Measurements from ENCODE around the gene DNAJC21. TPM values are rescaled to one million over a fixed set of nuclear protein-coding genes. Genes with fewer than 3 reads are reported as not detected.

DNAJC21 gene
- 27.0 to 29.5 TPM (median 28.0 TPM) in 5 replicates for total RNA-seq (2022; extraction: Qiagen RNA extraction)

GRCh38 chr5:34929134-34929719 is at the start of gene DNAJC21:
DNAJC21 (plus strand) TSS chr5:34929559; CDS start chr5:34929820, 261 bp downstream.

DNA sequence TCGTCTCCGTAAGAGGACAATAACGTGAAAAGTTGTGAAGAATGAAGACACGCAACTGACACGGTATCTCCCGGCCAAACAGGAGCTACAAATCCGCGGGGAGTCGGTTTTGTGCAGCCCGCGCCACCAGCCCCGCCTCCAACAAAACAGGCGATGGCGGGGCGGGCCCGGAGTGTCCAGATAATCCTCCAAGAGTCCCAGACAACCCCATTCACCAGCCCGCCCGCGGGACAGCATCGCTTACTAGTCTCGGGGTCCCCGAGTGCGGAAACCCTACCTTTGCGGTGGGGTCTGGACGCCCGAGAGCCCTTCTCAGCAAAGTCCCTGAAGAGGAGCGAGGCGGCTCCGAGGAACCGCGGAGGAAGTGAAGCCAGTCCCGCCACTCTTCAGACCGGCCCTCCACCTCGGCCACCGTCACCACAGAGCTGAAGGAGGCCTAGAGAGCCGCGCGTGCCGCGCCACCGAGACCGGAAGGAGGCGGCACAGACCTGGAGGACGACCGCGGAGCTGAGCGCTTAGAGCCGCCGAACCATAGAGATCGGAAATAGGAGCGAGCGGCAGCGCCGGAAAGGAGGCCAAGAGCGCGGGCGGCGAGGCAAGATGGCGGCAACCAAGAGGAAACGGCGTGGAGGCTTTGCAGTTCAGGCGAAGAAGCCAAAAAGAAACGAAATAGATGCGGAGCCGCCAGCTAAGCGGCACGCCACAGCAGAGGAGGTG is 14.1 kb upstream of the DNAJC21 start, which contains the start of the genes BRIX1 and RAD1:
Gene BRIX1 (plus strand): TSS at position 573 of the 717 bp plus-strand sequence. CDS start 28 bp downstream, at position 601.
Gene RAD1 (minus strand): TSS at position 366 of the 717 bp plus-strand sequence. CDS start 612 bp downstream, outside the sequence.

Other genes with a start within 250 kb of the DNAJC21 start
- 0.21 to 0.33 TPM in 2 of 5 replicates, not detected in the others for gene TTC23L, start 90.4 kb upstream of the DNAJC21 start, total RNA-seq (2022; extraction: Qiagen RNA extraction)
- gene RAD1, start 14.1 kb upstream of the DNAJC21 start, total RNA-seq (2022; extraction: Qiagen RNA extraction): 29.2 to 36.2 TPM (median 31.2 TPM) in 5 replicates
- 44.2 to 61.3 TPM (median 55.8 TPM) in 5 replicates for gene BRIX1, start 13.8 kb upstream of the DNAJC21 start, total RNA-seq (2022; extraction: Qiagen RNA extraction)
- gene AGXT2, start 118.4 kb downstream of the DNAJC21 start, total RNA-seq (2022; extraction: Qiagen RNA extraction): not detected in 5 replicates

All from A549 treated with dexamethasone at 1 μM for 4 hours (cell line).